H1 (cell line): Measurements from ENCODE around the gene MSS51. TPM values are rescaled to one million over a fixed set of nuclear protein-coding genes. Genes with fewer than 3 reads are reported as not detected.

Experiments
- CTCF ChIA-PET: fragments of 300-600 bp; sonication (Branson Sonifier 250); formaldehyde crosslinking; loops from one replicate; lab custom pipeline; 2021; ENCODE audit not compliant: partially characterized antibody; lab: Charles Lee
- POLR2A ChIA-PET: fragments of 300-600 bp; sonication (Branson Sonifier 250); formaldehyde crosslinking; loops from one replicate; lab custom pipeline; 2021; ENCODE audit warnings: inconsistent platforms; ENCODE audit not compliant: partially characterized antibody; lab: Charles Lee
- DNase-seq, 2 experiments: peaks; one replicate each; pipeline versions ENCODE4 v3.0.0 to v3.0.0-alpha.2; 2010 to 2022; ENCODE audit warnings: low spot score in 2 of 2, low read depth in 1 of 2, mixed read lengths in 1 of 2
- FAIRE-seq: peaks from 2 replicates; lab custom pipeline; 2011; peaks lifted over from hg19 to GRCh38; lab: Jason Lieb, UNC
- H2AFZ ChIP-seq: 2 replicates; pipeline ENCODE4 v1.8.1; 2012; ENCODE audit warnings: low read length, inconsistent platforms
- H2AK5ac ChIP-seq: 2 replicates; pipeline ENCODE4 v1.6.1; 2013; ENCODE audit warnings: low read depth, low read length
- H2BK120ac ChIP-seq: replicated peaks from 2 replicates; pipeline ENCODE3; 2013; ENCODE audit warnings: low read depth, low read length, inconsistent platforms
- H2BK12ac ChIP-seq: 2 replicates; pipeline ENCODE4 v1.6.1; 2013; ENCODE audit warnings: low read depth, low read length
- H2BK15ac ChIP-seq: 2 replicates; pipeline ENCODE4 v1.6.1; 2013; ENCODE audit warnings: low read length
- H2BK20ac ChIP-seq: 2 replicates; pipeline ENCODE4 v1.6.1; 2013; ENCODE audit warnings: low read length
- H2BK5ac ChIP-seq: 2 replicates; pipeline ENCODE4 v1.6.1; 2013; ENCODE audit warnings: low read depth, low read length
- H3K14ac ChIP-seq: 2 replicates; pipeline ENCODE4 v1.6.1; 2013; ENCODE audit warnings: inconsistent platforms; ENCODE audit not compliant: insufficient read length
- H3K18ac ChIP-seq: 2 replicates; pipeline ENCODE4 v1.6.1; 2013; ENCODE audit warnings: low read length; ENCODE audit errors: extremely low read depth
- H3K23ac ChIP-seq: 2 replicates; pipeline ENCODE4 v1.6.1; 2013; ENCODE audit warnings: inconsistent platforms; ENCODE audit not compliant: insufficient read length
- H3K23me2 ChIP-seq: 2 replicates; pipeline ENCODE4 v1.6.1; 2013; ENCODE audit warnings: low read depth, low read length
- H3K27ac ChIP-seq: 2 replicates; pipeline ENCODE4 v1.6.1; 2011; ENCODE audit warnings: low read depth, low read length, inconsistent platforms
- H3K27me3 ChIP-seq, 4 experiments: replicated peaks in 1 of 4; 1 replicate in 1 of 4; 2 replicates in 3 of 4; pipeline versions ENCODE4 v1.6.1 to v1.8.1; 2011 to 2013; ENCODE audit warnings: low read length in 3 of 4, mild to moderate bottlenecking in 3 of 4, inconsistent platforms in 2 of 4, mixed read lengths in 2 of 4, moderate library complexity in 1 of 4; ENCODE audit not compliant: control insufficient read depth in 3 of 4, insufficient read depth in 3 of 4; ENCODE audit errors: extremely low read depth in 1 of 4
- H3K36me3 ChIP-seq, 4 experiments: 2 replicates each; pipeline versions ENCODE4 v1.6.1 to v1.8.1; 2011 to 2013; ENCODE audit warnings: mild to moderate bottlenecking in 4 of 4, low read length in 3 of 4, moderate library complexity in 2 of 4, control low read depth in 1 of 4, inconsistent platforms in 1 of 4; ENCODE audit not compliant: insufficient read depth in 4 of 4, control insufficient read depth in 2 of 4
- H3K4ac ChIP-seq: replicated peaks from 2 replicates; pipeline ENCODE3; 2013; ENCODE audit warnings: low read length, low read depth, mixed read lengths, inconsistent platforms; ENCODE audit not compliant: insufficient read length
- H3K4me1 ChIP-seq, 4 experiments: replicated peaks in 1 of 4; 1 replicate in 1 of 4; 2 replicates in 3 of 4; pipeline versions ENCODE4 v1.6.1 to v1.8.1; 2011 to 2013; ENCODE audit warnings: low read length in 3 of 4, inconsistent platforms in 2 of 4, mixed read lengths in 1 of 4; ENCODE audit not compliant: insufficient read depth in 4 of 4, control insufficient read depth in 3 of 4
- H3K4me2 ChIP-seq, 2 experiments: 2 replicates each; pipeline versions ENCODE4 v1.6.1 to v1.8.1; 2011 to 2013; ENCODE audit warnings: low read depth in 2 of 2, low read length in 2 of 2, control low read depth in 1 of 2, inconsistent platforms in 1 of 2, mild to moderate bottlenecking in 1 of 2; ENCODE audit not compliant: insufficient read depth in 1 of 2
- H3K4me3 ChIP-seq, 4 experiments: fragments of 200-600, 300-600 bp in 1 of 4; sonication (generic), shearing (Covaris generic), sonication (Bioruptor Twin) in 1 of 4; 2 replicates each; pipeline versions ENCODE4 v1.5.1 to v1.8.1; 2011 to 2016; ENCODE audit warnings: low read length in 4 of 4, low read depth in 3 of 4, control low read depth in 2 of 4, inconsistent platforms in 2 of 4, mild to moderate bottlenecking in 2 of 4, mixed read lengths in 1 of 4, moderate library complexity in 1 of 4; ENCODE audit not compliant: insufficient read depth in 2 of 4; ENCODE audit errors: extremely low read depth in 1 of 4
- H3K56ac ChIP-seq: replicated peaks from 2 replicates; pipeline ENCODE3; 2013; ENCODE audit warnings: low read depth, mild to moderate bottlenecking, mixed read lengths, low read length, inconsistent platforms; ENCODE audit not compliant: insufficient read length
- H3K79me1 ChIP-seq: 2 replicates; pipeline ENCODE4 v1.6.1; 2013; ENCODE audit warnings: low read depth, low read length, control low read depth
- H3K79me2 ChIP-seq, 2 experiments: 2 replicates each; pipeline versions ENCODE4 v1.6.1 to v1.8.1; 2012 to 2013; ENCODE audit warnings: low read length in 2 of 2, mild to moderate bottlenecking in 2 of 2, inconsistent platforms in 1 of 2; ENCODE audit not compliant: insufficient read depth in 2 of 2, control insufficient read depth in 1 of 2
- H3K9ac ChIP-seq, 4 experiments: replicated peaks in 1 of 4; 1 replicate in 1 of 4; 2 replicates in 3 of 4; pipeline versions ENCODE4 v1.6.1 to v1.8.1; 2011 to 2013; ENCODE audit warnings: low read depth in 3 of 4, low read length in 3 of 4, control low read depth in 2 of 4, mild to moderate bottlenecking in 2 of 4, moderate library complexity in 2 of 4, inconsistent platforms in 1 of 4; ENCODE audit errors: extremely low read depth in 1 of 4
- H3K9me3 ChIP-seq, 2 experiments: 2 replicates each; pipeline versions ENCODE4 v1.6.1 to v1.8.1; 2012 to 2013; ENCODE audit warnings: mild to moderate bottlenecking in 2 of 2, moderate library complexity in 2 of 2, control low read depth in 1 of 2, inconsistent platforms in 1 of 2, low read depth in 1 of 2, low read length in 1 of 2, mixed read lengths in 1 of 2; ENCODE audit not compliant: insufficient read depth in 2 of 2
- H4K20me1 ChIP-seq, 2 experiments: replicated peaks in 1 of 2; 2 replicates each; pipeline versions ENCODE3 to v1.8.1; 2011 to 2013; ENCODE audit warnings: inconsistent platforms in 2 of 2, low read length in 2 of 2, mild to moderate bottlenecking in 1 of 2; ENCODE audit not compliant: insufficient read depth in 2 of 2, control insufficient read depth in 1 of 2
- H4K5ac ChIP-seq: 2 replicates; pipeline ENCODE4 v1.6.1; 2013; ENCODE audit warnings: low read length, low read depth, mixed read lengths, inconsistent platforms; ENCODE audit not compliant: insufficient read length
- H4K8ac ChIP-seq: 2 replicates; pipeline ENCODE4 v1.8.0; 2013; ENCODE audit warnings: mild to moderate bottlenecking, moderate library complexity, low read length, inconsistent platforms; ENCODE audit not compliant: insufficient read depth; ENCODE audit errors: extremely low read depth
- H4K91ac ChIP-seq: replicated peaks from 2 replicates; pipeline ENCODE3; 2013; ENCODE audit warnings: low read length, mixed read lengths, inconsistent platforms; ENCODE audit not compliant: insufficient read length
- CTBP2 ChIP-seq: IDR thresholded peaks from 2 replicates; pipeline ENCODE4 v1.7.0; 2011; ENCODE audit warnings: borderline replicate concordance, mild to moderate bottlenecking, moderate library complexity, mixed read lengths, low read length; ENCODE audit not compliant: insufficient read depth, insufficient read length
- JUND ChIP-seq: IDR thresholded peaks from 2 replicates; pipeline ENCODE4 v1.6.1; 2011; ENCODE audit warnings: mild to moderate bottlenecking, improper control_type of control experiment, low read length
- WGBS, 2 experiments: shearing (Covaris generic) in 1 of 2; methylation state at CpG; one replicate each; pipeline versions ENCODE4 v1.1.6 to v1.1.7; 2013 to 2015; ENCODE audit warnings: low lambda C conversion rate in 2 of 2, mixed read lengths in 2 of 2, inconsistent platforms in 1 of 2, low coverage in 1 of 2, missing lambda C conversion rate in 1 of 2; ENCODE audit not compliant: insufficient replicate concordance in 2 of 2, insufficient coverage in 1 of 2, insufficient read length in 1 of 2; ENCODE audit errors: extremely low coverage in 1 of 2, missing lambda C conversion rate in 1 of 2; 5-methylcytosine and 5-hydroxymethylcytosine counted together
- polyA plus RNA-seq, 7 experiments: library from polyadenylated mRNA; depleted of rRNA in 3 of 7; stranded (reverse) in 5 of 7; unstranded in 2 of 7; fragments of >200 nt in 5 of 7; fragments of 200-250 nt in 2 of 7; gene quantifications; 1 replicate in 5 of 7; 2 replicates in 1 of 7; 4 replicates in 1 of 7; pipeline versions ENCODE4 v1.2.1 to v1.2.3, GENCODE V29; 2011 to 2013; ENCODE audit warnings: missing spikeins in 2 of 7, mixed read lengths in 2 of 7
- total RNA-seq: library from RNA; stranded (reverse); fragmentation: NEBNext Ultra II Directional; extraction: Animal tissue kit (Norgen Biotek cat#: 25700); gene quantifications from 2 replicates; pipeline ENCODE4 v1.2.1, GENCODE V29; 2021

Gene MSS51
- total and polyA plus RNA-seq, 2 of the 8 experiments (the other 6 are each of a cell fraction or from before 2014, with no cell fraction given), result 1.5 to 1.7 TPM

DNA sequence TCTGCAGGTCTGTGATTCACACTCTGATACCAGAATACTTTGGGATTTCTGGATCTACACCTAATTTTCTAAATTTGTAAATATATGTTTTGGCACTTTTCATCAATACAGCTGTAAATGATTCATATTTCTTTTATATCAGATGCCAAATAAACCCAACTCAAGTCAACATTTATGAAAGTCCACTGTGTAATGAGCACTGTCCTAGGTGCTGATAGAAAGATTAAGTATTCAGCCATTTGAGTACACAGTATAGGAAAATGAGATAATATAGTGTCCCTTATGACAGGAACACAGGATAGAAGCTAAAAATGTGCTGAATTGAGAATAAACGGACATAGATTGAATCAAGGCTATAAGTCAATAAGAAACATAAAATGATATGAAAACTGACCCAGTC lies 25.9 kb downstream of the MSS51 start:
- Histone ChIP-seq H3K4ac (no peak overlapping the region), H2AFZ (no peak overlapping the region), H3K79me2 (peaks cover 3 to 81% of the 10 kb centered on the region in 2 experiments; a peak in 3 of 4 replicates), H2BK20ac (no peak overlapping the region), H3K9ac (no peak overlapping the region), H3K14ac (no peak overlapping the region), H3K56ac (no peak overlapping the region), H4K5ac (no peak overlapping the region), H3K23ac (no peak overlapping the region), H4K20me1 (peaks cover 0 to 7% of the 10 kb centered on the region in 2 experiments), H3K4me1 (no peaks in the 10 kb centered on the region), H3K27me3 (no peaks in the 10 kb centered on the region), H3K23me2 (no peaks in the 10 kb centered on the region), H3K4me2 (no peak overlapping the region), H2BK12ac (no peak overlapping the region), H3K18ac (no peak overlapping the region), H3K36me3 (no peaks in the 10 kb centered on the region; a peak in 1 of 8 replicates), H2BK5ac (no peak overlapping the region), H4K91ac (no peak overlapping the region), H3K9me3 (no peaks in the 10 kb centered on the region), H4K8ac (no peak overlapping the region), H3K27ac (no peak overlapping the region), H3K4me3 (no peak overlapping the region), H2BK120ac (no peak overlapping the region), H2AK5ac (no peak overlapping the region), H2BK15ac (no peak overlapping the region), H3K79me1 (peaks cover 4% of the 10 kb centered on the region)
- ChIA-PET CTCF (interaction anchor here (1.2 kb wide), 1 partner anchor 11 kb away, joined by 3 read pairs; no protein-coding TSS in a partner anchor), POLR2A (interaction anchor here (0.8 to 2.0 kb wide), 3 partner anchors 9 to 102 kb away, joined by 3 to 6 read pairs (median 3); no protein-coding TSS in a partner anchor)
- DNase-seq (no peak), FAIRE-seq (no peak)
- TF ChIP-seq JUND (no peak), CTBP2 (no peak)
- WGBS, 2 experiments, result 91% methylated on average over 1 of the region's 1 CpG; no CpG with 5 or more reads in 1 of the 2 experiments
